Measurements from ENCODE around the gene KIDINS220.
"Not testable (repeated sequence)": the region's sequence is repeated elsewhere in the genome, so short reads cannot be mapped to it uniquely, and the experiment has no call there.

Gene KIDINS220

DNA sequence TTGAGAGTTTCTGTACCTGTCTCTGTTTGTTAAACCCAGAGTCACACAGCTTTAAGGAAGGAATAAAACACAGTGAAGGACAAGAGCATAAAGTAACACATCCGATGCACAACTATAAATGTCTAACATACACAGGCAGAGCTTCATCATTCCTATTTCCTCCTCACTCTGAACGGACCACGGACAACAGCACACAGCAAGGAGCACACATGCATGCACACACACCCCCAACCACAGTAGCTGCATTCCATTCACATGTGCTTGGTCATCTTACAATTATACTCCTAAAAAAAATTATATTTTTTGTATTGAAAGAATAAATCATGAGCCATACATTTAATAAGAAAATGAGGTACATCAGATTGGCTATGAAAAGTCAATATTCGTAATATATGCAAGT lies 97.3 kb downstream of the KIDINS220 start:
- no peak for DNase-seq

- DNase-seq = no peak
Measured at GRCh38 chr2:8737571-8738175, 99.7 kb downstream of the KIDINS220 start.

GRCh38 chr2:8732601-8733000 lies 104.8 kb downstream of the KIDINS220 start:
- no peak for DNase-seq

- no peak for DNase-seq
Measured at GRCh38 chr2:8729939-8730338, 107.5 kb downstream of the KIDINS220 start.

- DNase-seq = not testable (repeated sequence)
Measured at GRCh38 chr2:8729101-8729500, 108.3 kb downstream of the KIDINS220 start.

- DNase-seq = no peak
Measured at GRCh38 chr2:8728305-8729015, 109.0 kb downstream of the KIDINS220 start.

GRCh38 chr2:8725838-8726237 lies 111.6 kb downstream of the KIDINS220 start:
- no peak for DNase-seq

- no peak for DNase-seq
Measured at GRCh38 chr2:8722986-8723385, 114.4 kb downstream of the KIDINS220 start.

DNA sequence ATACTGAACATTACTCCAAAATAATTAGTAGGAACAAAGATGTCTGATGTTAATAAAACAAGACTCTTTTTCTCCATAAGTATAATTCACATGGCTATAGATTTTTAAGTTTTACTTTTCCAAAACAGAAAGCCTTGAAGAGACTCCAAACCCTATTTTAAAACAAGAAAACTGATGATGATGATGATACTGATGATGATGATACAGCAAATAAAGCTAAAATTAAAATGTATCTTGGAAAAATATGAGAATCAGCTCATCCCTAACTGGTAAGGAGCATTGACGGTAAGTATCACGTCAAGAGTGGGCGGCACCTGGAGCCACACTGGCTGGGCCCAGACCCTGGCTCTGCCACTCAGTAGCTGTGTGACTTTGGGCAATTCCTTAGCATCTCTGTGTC lies 116.0 kb downstream of the KIDINS220 start:
- DNase-seq = no peak

DNA sequence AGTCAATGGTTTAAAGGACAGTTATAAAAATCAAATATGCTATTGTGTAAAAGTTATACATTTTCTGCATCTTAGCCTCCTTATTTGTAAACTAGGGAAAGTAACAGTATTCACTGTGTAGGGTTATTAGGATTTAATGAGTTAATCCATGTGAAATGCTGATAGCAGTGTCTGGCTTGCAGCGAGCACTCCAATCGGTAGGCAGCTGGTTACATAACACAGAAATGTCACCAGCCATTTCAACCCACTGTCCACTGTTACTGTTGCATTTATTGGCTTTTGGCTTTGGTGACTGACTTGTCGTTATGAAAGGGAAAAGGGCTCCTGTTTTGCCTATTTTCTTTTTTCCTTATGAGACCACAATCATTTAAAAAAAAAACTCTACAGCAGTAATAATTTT lies 116.7 kb downstream of the KIDINS220 start:
- DNase-seq = no peak

- no peak for DNase-seq
Measured at GRCh38 chr2:8719528-8719927, 117.9 kb downstream of the KIDINS220 start.

- DNase-seq = no peak
Measured at GRCh38 chr2:8714971-8715370, 122.4 kb downstream of the KIDINS220 start.

DNA sequence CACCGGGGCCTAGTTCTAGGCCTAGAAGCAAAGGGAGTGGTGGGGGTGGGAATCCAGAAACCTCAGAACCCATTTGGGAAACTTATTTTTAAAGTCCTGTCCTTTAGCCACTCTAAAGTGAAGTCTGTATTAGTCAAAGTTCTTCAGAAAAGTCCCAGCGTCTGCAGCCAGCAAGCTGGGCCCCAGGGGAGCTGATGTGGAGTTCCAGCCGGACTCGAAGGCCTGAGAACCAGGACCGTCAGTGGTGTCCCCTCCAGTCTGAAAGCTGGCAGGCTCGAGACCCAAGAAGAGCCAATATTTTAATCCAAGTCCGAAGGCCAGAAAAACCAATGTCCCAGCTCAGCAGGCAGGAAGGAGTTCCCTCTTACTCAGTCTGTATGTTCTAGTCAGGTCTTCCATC lies 123.1 kb downstream of the KIDINS220 start:
- no peak for DNase-seq

DNA sequence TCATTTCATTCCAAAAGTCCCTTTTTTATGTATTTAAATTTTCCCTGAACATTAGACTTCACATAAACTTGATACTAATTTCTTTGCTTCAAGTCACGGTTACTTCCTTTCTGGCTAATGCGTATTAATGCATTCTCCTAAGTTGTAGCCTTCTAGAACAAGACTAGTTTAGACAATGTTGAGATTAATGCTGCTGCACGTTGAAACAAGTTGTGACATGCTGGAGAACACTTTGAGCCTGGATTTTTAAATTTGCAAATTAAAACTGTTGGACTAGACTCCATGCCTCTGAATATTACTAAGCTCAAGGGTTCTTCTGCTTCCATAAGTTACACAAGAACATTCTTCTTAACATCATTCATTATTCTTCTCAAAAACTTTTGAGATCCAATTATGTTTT lies 126.5 kb downstream of the KIDINS220 start:
- DNase-seq = no peak

DNA sequence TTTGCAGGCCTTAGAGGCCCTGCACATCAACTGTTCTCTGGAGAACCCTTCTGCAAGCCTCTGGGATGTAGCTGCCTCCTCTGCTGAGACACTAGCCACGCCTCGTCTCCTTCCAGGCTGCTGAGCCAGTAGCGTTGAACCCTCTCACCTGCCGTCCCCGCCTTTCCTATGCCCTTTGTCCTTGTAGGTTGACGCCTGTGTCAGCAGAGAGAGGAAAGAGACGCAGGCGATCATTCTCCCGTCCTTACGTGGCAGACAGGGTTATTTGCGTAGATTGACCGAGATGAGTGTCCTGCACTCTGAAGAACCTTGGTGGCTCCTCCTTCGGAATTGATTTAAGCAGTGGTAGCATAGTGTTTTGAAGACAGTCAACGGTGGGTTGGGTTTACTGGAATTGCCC lies 127.8 kb downstream of the KIDINS220 start:
- DNase-seq = no peak

DNA sequence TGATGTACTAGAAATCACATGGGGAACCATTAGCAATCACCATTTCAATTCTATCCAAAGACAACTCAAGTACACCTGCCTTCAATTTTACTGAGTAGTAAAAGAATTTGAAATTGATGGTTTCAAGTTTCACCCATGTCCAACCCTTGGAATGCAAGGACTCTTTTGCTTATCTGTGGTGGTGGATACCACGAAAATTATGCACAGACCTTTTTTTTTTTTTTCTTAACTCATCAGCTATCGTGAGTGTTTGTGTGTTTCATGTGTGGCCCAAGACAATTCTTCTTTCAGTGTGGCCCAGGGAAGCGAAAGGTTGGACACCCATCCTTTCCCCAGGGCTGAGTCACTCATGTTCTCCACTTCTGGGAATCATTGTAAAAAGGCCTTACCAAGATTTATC lies 132.5 kb downstream of the KIDINS220 start:
- DNase-seq = no peak

DNA sequence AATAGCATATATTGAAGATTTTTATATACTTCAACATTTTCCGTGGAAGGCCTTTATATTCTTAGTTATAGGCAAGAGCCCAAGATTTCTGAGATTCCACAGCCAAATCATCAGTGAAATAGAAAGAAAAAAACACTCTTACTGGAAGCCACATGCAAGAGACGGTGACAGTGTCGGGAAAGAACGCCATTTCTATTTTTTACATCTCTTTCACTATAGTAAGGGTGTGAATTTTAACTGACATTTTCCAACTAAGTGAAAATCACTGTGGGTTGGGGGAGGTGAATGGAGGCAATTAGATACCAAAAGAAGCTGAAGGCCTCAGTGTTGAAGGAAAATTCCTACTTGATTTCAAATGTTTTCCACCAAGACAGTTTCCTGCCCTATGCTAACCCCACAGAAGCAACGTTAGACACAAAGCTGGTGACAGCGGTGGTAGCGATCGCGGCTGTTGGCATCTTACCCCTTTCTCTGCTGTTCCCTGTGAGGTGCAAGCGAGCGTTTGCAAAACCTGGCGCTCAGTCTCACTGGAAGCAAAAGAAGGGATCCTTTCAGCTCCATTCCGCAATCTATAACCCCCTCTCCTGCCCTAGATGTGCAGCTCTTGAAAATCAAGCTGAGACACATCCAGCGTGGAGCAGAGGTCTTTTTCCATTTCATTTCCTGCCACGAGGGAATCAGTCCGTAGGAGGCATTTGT lies 135.6 kb downstream of the KIDINS220 start:
- DNase-seq = no peak

GRCh38 chr2:8699839-8700238 lies 137.6 kb downstream of the KIDINS220 start:
- DNase-seq = no peak

GRCh38 chr2:8697190-8697589 lies 140.2 kb downstream of the KIDINS220 start:
- DNase-seq = no peak

DNA sequence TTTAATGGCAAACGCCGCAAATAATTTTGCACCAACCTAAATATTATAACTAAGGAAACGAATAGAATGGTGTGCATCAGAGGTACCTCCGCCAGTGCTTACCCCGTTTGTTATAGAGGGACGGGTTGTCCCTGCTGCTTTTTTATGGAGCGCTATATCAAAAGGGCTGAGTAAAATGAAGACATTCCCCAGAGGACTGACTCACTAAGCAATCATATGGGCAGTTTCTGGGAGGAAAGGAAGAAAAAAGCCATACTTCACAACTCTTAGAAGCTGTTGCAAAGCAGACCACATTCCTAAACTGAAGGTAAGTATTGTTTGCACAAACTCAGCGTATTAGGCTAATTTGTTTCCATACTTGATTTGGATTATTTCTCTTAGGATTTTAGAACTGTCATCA lies 142.7 kb downstream of the KIDINS220 start:
- no peak for DNase-seq

DNA sequence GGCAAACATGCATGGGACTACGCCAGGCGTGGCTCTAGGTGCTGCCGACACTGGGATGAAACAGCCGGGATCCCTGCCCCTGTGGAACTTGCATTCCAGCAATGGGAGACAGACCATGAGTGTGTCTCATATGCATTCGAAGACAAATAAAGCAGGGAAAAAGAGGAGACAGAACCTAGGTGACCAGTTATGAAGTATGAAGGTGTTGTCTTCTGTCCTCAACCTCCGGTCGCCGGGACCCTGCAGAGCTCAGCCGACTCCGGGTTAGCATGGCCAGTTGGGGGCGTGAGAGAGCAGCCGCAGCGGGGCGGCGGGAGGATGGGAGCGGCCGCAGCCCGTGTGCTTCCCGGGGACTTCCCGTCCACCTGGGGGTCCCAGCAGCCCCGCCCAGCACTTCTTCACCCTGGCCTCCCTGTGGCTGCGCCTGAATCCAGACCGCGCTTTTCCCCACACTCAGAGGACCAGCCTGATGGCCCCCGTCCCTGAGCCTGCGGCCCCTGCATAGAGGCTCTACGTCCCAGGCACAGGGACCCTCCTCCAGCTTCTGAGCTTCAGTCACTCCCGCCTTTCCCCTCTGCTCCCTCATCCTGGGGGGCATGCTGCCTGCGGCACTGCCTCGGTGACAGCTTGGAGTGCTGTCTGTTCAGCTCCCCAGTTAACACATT lies 144.1 kb downstream of the KIDINS220 start:
- DNase-seq = no peak

DNA sequence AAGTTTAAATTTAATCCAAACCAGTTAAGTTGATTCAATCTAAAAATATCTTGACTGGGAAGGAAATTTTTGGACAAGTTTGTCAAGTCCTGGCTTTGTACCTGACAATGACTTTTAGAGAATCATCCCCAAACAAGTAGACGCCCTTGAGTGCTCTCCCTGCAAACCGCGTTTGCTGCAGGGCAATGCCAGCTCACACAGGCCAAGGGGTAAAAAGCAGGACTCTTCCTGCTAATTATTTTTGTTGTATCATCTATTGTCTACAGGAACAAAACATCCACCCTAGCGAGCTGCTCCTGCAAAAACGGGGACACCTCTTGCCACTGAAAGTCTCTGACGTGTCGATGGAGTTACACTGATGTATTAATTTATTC lies 144.6 kb downstream of the KIDINS220 start:
- DNase-seq = no peak

- DNase-seq = no peak
Measured at GRCh38 chr2:8691859-8692437, 145.5 kb downstream of the KIDINS220 start.

All from activated CD4-positive, alpha-beta T cell treated with anti-CD3 and anti-CD28 coated beads for 4 hours (primary cell).